Inferior parietal cortex (tissue), 1 donor: ENCODE results near the gene SERGEF.

Experiments used
- DNase-seq: peaks from one replicate; pipeline ENCODE4 v3.0.0-alpha.2; 2016; ENCODE audit errors: extremely low spot score

Gene SERGEF

DNA sequence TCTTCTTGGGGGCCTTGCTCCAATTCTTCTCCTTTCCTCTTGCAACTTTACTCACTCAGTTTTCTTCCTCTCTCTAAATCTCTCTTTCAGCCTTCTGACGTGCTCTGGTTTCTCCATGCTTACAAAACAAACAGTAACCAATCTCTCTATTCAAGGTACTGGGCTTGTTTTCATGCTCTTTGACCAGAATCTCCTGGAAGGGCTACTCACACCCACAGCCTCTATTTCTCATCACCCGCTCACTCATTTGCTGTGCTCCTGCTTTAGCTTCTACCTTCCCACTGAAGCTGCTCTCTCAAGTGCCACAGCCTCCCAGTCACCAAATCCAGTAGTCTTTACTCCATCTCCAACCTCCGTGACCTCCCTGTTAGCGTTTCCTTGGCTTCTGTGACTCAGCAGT lies 60.4 kb downstream of the SERGEF start:
- no peak for DNase-seq

DNA sequence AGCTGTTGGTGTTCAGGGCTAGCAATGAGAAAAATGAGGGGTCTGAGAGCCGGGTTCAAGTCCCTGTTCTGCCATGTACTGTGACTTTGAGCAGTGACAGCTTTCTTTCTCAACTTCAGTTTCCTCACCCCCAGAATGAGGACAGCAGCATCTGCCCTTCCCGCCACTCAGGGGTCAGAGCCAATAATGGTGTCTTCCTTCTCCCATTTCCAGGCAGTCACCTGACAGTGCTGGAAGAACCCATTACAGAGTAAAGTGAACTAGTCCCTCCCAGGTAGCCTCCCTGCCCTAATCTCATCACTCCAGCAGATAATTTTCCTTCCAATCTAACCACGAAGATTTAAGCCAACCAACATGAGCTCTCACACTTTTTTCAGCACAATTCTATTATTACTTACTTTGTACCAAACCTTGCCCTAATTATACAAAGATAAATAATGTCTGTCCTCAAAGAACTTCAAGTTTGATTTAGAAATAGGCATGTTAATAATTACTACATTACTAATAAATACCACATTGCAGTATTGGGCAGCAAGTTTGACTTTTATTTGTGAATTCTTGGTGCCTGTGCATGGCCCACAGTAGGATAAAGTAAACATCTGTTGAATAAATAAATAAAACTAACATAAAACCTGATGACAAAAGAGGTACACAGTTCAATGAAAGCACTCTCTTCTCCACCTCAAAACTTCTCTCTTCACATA lies 61.0 kb downstream of the SERGEF start:
- DNase-seq: no peak

DNA sequence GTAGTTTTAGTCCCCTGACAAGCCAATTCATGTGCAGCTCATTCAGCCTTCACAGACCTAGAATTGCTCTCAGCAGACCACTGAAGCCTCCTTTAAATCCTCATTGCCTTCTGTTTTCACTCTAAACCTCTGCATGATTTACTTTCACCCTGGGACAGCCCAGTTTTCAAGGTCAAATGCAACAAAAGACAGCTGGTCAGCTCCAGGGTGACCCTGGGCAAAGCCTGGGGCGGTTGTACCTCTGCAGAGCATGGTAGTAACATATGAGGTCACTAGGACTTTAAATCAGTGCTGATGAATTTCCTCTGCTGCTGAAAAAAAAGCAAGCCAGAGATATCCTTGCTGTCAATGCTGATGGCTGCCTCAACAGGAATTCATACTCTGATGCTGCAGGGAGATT lies 62.2 kb downstream of the SERGEF start:
- no peak for DNase-seq

DNA sequence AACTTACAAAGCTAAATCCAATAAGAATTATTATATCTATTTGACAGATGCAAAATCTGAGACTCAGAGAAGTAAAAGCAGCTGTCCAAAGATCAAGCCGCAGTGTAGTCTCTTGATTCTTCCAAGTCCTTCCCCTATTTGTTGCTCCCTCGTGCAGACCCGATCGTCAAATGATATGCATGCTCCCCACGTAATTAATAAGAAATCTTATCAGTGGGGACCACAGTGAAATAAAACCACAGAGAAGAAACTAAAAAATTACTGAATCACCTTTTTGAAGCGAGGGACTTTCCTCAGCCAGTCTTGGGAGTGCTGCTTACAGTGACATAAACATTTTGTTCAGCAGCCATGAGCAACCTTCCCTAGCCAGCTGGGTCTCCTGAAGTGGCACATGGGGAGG lies 64.6 kb downstream of the SERGEF start:
- no peak for DNase-seq

DNA sequence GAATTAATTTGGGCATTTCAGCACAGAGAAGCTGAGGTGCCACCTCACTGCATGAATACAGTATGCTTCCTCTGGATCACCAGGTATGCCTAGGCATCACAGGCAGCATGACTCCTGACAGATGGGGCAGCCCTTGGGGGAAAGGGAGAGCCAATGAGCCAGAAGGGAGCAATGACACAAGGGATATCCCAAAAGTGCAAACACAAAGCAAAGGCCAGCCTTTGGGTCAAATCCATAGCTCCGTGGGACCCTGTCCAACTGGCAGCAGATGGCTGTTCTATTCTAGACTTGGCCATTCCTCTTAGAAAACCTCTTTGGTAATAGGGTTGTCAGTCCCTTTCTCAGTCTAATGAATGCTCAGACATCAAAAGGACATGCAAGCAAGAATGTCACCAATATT lies 73.3 kb downstream of the SERGEF start:
- DNase-seq: no peak

DNA sequence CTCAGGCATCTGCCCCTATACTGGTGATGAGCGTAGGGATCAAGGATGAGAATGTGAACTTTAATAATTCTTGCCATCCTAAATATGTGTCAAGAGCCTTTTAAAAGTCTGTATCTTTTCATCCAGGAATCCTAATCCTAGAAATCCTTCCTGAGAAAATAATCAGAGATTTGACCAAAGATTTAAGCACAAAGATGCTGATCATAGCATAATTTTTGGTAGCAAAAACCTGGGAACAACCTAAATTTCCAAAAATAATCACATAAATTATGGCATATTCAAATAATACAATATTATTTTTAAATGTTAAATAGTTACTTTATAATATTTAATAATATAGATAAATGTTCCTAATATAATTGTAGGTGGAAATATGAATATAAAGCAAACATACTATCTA lies 76.1 kb downstream of the SERGEF start:
- DNase-seq: no peak

DNA sequence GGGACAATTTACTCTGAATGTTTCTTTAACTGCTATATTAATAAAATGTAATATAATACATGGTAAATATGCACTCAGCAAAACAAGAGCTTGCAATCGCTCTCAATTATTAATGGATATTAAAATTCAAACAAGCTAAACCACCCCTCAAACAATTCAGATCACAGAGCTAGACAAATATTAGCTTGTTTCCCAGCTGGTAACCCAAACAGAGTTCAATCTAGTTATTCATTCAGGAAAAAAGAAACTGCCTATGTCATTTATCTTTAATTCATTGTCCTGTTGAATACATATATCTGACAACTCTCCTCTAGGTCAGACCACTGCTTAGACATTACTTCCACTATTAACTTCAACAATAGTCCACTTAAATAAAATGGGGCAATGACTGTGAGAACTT lies 78.7 kb downstream of the SERGEF start:
- DNase-seq: no peak

DNA sequence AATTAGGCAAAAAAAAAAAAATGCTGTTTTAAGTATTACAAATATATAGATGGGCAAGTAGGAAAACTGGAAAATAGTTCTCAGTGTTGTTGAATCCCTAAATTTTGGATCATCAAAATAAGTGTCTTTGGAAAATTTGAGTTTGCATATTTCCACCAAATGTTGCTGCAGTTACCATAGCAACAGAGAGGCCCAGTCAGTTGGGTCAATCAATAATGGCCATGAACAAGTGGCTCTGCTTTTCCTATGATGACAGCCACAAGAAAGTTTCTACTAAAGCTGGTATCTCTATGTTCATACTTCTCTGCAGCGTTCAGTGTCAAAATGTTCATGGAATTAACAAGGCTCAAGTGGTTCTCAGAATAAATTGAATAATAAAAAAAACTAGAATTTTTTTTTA lies 79.1 kb downstream of the SERGEF start:
- no peak for DNase-seq

DNA sequence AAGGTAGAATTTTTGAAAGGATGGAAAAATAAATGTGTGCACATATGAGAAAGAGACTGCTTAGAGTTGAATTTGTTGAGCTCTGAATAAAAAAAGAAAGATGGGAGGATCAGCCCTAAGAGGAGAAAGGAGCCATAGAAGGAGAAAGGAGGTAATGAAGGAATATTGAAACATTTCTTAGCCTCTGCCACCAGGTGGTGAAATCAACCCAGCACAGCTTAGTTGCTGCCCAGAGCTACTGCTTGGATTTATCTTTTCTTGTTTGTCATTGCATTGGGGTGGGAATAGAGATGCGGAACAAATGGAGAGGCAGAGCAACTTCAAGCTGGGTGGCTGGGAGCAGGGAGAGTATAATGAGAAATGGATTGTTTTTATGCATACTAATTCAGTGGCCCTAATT lies 80.4 kb downstream of the SERGEF start:
- DNase-seq: no peak

DNA sequence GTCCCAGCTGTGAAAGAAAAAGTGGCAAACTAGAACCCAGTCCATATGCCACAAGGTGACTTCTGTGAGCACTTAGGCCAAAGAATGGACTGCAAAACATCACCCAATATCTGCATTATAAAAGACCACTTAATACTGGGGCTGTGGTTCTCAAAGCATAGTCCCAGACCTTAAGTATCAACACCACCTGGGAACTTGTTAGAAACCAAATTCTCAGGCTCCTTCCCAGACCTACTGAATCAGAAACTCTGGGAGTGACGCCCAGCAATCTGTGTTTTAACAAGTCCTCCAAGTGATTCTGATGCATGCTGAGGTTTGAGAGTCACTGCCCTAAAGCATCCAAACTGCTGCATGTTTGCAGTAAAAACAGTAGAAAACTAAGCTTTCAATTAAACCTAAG lies 81.3 kb downstream of the SERGEF start:
- DNase-seq: no peak

DNA sequence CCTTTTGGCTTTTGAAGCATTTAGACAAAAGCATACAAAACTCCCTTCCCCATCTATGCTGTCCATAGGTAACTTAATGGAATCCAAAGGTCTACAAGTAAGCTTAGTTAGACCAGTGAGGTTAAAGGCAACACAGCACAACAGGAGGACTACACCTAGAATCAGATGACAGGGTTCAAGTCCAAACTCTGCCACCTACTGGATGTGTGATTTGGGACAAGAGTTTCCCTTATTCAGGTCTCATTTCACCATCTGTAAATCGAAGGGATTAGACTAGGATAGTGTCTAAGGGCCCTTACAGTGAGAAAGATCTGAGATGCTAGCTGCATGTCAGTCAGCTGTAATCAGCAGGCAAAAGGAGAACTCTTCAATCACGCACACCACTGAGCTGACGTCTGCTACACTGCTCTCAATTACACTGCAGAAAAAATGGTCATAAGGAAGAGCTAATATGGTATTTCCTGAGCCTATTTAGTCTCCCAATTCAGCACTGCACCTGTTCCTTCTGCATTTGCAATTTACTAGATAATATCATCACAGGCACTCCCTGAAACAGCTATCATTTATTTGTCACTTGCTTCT lies 82.2 kb downstream of the SERGEF start:
- DNase-seq: no peak

DNA sequence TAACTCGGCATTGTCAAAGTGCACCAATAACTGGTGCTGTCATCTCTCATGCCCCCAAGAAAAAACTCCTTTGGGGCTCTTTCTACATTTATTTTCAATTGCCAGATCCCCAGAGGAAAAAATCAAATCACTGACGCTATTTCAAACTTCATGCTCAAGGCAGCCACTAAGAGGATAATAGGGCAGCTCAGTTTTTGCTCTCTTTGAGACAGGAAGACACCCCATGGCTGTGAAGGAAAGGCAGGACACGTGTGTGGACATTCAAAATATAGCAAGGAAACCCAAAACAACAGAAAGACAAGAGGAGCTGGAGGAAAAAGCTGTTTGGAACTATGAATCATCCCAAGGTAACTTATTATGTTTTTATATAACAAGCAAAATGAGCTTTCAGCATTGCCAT lies 83.7 kb downstream of the SERGEF start:
- no peak for DNase-seq

DNA sequence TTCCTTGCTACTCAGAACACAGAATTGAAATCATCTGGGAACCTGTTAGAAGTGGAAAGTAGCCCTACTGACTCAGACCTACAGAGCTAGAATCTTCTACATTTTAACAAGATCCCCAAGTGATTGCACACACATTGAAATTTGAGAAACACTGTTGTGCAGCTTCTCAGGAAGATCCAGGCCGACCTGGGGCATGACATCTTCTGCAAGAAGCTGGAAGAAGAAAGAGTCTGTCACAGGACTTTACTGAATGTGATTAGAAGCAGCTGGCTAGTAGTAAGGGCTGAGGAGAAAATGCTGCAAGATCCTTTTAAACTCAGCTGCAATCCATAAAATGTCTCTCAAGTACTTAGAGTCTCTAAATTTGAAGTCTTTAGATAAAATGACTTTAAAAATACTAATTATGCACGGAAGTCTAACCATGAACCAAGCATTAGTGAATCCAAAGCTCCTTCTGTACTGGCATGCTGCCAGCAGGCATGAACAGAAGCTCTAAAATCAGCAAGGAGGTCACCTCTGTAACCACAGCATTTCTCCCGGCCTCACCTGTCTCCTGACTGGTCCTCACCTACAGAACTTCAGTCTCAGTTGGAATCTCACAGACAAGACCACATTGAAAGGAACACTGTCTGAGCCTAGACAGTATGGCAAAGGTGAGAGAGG lies 85.0 kb downstream of the SERGEF start:
- DNase-seq: no peak

DNA sequence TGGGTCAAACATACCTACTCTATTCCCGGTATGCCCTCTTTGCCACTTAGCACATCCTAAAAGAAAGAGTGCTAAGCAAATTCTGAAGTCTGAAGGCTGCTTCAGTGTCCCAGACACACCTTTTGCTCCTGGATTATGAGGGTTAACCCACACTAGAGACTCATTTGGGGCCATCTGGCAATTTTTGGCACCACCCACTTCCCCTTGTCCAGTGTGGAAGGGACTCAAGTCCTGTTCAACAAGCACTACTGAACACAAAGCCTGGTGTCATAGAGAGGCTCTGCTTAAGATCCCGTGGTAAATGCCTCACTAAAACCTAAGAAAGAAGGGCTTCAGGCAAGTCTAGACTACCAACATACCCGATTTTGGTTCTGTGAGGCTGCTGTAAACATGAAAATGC lies 85.8 kb downstream of the SERGEF start:
- DNase-seq: no peak

DNA sequence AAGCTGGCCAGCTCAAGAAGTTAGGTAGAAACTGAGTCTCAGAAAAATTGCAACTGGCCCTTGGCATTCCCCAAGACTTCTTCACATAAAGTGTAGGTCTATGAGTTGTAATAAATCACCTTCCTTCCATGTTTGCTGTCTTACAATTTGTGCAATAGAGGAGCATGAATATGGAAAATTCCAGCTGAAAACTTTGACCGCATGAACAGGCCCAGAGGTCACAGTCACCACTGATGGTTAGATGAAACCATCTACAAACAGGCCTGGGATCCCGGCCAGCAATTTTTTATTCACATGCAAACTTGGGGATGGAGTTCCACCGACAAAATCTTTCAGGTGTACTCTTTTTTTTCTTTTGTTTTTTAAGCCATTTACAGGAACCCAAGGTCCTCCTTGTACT lies 88.1 kb downstream of the SERGEF start:
- no peak for DNase-seq

DNA sequence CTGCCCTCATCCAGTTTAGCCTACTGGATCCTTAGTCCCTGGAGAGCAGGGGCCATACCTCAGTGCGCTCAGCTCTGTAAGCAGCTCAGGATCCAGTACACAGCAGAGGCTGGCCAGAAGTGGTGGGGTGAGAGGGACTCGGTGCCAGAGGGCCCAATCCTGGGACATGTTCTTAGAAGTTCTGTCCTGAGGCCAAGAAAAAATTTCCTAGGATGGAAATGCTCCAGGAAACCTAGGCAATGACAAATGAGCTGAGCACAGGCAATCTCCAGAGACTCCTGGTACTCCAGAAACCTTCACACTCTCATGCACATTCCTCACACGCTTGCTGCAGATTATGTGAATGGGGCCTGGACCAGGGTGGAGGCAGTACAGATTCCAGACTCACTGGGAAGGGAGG lies 89.6 kb downstream of the SERGEF start:
- DNase-seq: peak; percentile 46

DNA sequence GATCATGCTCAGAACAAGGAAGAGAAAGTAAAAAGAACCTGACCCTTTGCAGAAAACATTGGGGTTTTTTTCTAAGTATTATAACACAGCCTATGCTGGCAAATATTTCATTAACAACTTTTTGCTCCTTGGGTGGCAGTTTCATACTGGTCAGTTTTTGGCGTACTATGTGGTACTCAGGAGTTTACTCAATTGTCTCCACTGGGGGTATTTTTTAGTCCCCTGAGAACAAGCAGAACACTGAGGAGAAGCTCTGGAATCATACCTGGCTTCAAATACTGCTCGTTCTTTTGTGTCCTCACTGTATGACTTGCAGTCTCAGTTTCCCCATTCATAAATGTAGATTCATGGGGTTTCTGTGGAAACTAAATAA lies 90.4 kb downstream of the SERGEF start:
- DNase-seq: no peak

DNA sequence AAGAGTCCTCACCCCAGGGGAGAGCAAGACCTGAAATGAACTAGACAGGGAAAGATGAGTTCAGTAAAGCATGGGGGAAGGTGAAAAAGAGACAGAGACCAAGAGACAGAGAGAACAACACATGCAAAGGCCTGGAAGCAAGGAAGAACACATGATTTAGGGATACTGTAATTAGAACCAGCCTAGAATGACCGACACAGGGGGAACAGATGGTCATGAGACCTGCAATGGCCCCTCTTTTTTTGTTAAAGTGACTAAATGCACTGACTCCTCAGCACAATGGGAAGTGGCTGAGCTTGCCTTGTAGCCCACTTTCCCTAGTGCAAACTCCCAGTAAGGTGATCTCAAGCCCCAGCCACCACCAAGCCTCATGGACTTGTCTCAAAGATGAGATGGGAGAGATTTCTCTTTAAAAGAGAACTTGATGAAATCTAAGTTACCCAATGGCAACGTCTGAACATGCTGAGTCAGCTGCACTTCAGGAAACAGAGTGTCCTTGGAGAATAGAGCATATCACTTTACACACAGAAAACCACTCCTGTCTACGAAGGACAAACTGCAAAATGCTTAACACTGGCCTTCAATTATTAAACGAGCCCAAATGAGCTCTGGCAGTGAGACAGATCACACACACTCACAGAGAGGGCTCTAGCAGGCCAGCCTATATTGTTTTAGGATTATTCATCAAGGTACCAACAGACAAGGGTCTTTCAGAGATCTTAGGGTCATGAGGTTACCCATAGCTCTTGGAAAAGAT lies 91.0 kb downstream of the SERGEF start:
- DNase-seq: no peak

DNA sequence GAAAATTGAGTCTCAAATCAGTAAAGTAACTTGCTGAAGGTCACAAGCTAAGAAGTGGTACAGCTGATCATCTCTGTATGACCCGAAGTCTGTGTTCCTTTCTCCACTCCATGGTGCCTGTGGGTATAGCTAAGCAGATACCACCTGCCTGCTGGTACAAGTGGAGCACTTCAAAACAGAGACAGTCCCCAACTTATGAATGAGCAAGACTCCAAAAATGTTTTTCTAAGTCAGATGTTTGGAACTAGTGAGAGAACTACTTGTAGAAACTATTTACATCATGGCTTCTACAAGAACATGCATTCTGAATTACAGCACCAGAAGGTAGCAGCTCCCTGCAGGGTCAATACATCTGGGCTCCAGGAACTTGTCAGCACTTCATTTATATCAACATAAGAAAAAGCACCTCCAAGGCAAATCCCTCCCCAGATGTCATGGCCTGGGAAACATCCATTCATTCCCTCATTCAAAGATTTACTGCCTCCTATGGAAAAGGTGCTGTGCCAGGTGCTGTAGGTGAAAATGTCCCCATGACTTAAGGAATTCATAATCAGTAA lies 94.7 kb downstream of the SERGEF start:
- DNase-seq: no peak

DNA sequence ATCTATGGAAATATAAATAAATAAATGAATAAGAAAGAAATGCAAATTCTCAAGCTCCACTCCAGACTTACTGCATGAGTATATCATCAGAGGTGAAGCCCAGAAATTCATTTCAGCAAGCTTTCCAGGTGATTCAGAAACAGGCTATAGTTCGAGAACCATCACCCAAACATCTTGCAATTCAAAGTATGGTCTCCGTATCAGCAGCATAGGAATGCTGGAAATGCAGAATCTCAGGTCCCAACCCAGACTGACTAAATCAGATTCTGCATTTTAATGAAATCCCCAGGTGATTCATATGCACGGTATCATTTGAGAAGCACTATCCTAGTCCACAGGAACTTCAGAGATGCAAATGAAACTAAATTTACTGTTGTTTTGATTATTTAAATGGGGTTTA lies 95.3 kb downstream of the SERGEF start:
- no peak for DNase-seq

DNA sequence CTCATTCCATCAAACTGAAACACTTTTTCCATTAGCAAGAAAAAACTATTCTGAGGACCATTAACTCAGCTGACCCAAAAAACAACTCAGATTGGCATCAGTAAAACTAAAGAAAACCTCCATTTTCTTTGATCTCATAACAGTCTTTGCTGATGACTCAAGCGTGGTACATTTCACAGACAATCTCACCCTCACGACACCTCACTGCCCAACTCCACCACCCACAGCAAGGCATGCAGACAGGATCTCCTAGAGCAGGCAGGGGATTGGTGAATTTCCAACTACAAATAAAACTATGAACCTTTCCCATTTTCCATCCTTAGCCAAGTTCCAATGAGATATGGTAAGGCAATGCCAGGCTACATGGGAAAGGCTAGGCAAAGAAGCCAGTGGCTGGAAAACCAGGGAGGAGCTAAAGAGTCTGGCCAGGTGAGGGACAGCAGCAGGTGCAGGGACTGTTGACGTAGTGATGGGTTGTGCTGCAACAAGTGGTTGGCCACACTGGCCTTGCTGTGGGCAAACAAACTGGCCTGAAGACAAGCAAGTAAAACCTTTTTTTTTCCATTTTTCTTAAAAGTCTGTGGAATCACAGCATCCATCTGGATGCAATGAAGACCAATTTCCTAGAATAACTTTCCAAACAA lies 97.2 kb downstream of the SERGEF start:
- DNase-seq: no peak

DNA sequence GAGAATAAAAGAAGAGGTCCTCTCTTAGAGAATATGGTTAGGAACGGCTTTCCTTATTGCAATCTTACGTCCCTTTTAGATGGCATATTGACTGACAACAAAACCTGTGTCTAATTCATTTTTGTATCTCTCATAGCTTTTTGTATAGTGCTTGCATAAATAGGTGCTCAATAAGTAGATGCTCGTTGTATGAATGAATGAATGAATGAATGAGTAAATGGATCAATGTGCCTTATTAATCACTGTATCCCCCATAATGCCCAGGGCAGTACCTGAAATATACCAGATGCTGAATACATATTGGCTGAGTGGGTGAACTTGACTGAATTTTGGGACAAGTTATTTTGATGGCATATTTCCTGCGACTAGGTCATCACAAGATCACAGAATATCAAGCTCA lies 97.9 kb downstream of the SERGEF start:
- DNase-seq: no peak
